Measurements from ENCODE around the gene MMP24. TPM values are rescaled to one million over a fixed set of nuclear protein-coding genes. Genes with fewer than 3 reads are reported as not detected.
"Not testable (repeated sequence)": the region's sequence is repeated elsewhere in the genome, so short reads cannot be mapped to it uniquely, and the experiment has no call there.

The MMP24 gene
- total RNA-seq, 1 donor from 2014 or later = 1.9 TPM

GRCh38 chr20:35260426-35260825, 33.9 kb downstream of the MMP24 start:
- Mint-ChIP-seq H3K4me1 (peaks cover 28% of the 10 kb centered on the region), H3K9me3 (no peaks in the 10 kb centered on the region), H3K36me3 (no peaks in the 10 kb centered on the region), H3K27ac (no peak overlapping the region), H3K4me3 (no peak overlapping the region), H3K27me3 (ENCODE audit: insufficient read depth, low read depth) (peaks cover 5% of the 10 kb centered on the region)
- peaks cover 48% of the 10 kb centered on the region for H3K4me1 ChIP-seq
- no peaks in the 10 kb centered on the region for H3K79me2 ChIP-seq (ENCODE audit: low read depth)
- no peaks in the 10 kb centered on the region for H3K27me3 ChIP-seq
- H3K9ac ChIP-seq = no peak overlapping the region
- TF ChIP-seq EZH2phosphoT487 (IDR thresholded peaks at IDR 0.05) (no peak), CTCF (IDR thresholded peaks at IDR 0.05) (no peak), EZH2 (IDR thresholded peaks at IDR 0.05) (no peak)
- H2AFZ ChIP-seq (replicated peaks) = no peak overlapping the region
- H4K20me1 ChIP-seq (ENCODE audit: low read depth) = no peaks in the 10 kb centered on the region
- peaks cover 49% of the 10 kb centered on the region for H3F3A ChIP-seq (ENCODE audit: low read depth)
- peak overlapping the region; percentile 6 for H3K4me2 ChIP-seq
- no peak overlapping the region for H3K4me3 ChIP-seq
- H3K27ac ChIP-seq = no peak overlapping the region
- H3K9me3 ChIP-seq (ENCODE audit: low read depth) = no peaks in the 10 kb centered on the region
- DNase-seq (ENCODE audit: low spot score) = no peak
- H3K36me3 ChIP-seq = no peaks in the 10 kb centered on the region

- Histone ChIP-seq H3K27ac (peak overlapping the region; percentile 88), H3K4me1 (peaks cover 48% of the 10 kb centered on the region), H3K4me3 (peak overlapping the region; percentile 34), H3F3A (ENCODE audit: low read depth) (peaks cover 49% of the 10 kb centered on the region), H3K4me2 (peak overlapping the region; percentile 73)
- Mint-ChIP-seq H3K4me1 (peaks cover 28% of the 10 kb centered on the region), H3K4me3 (peak overlapping the region; percentile 72), H3K27ac (peak overlapping the region; percentile 90)
- H3K36me3 ChIP-seq; H2AFZ ChIP-seq (replicated peaks); H3K27me3 ChIP-seq; H4K20me1 ChIP-seq (ENCODE audit: low read depth); H3K36me3 Mint-ChIP-seq; H3K79me2 ChIP-seq (ENCODE audit: low read depth); H3K27me3 Mint-ChIP-seq (ENCODE audit: insufficient read depth, low read depth); H3K9me3 Mint-ChIP-seq; DNase-seq (ENCODE audit: low spot score); H3K9ac ChIP-seq; H3K9me3 ChIP-seq (ENCODE audit: low read depth): not testable (repeated sequence)
These were observed 35.8 kb downstream of the MMP24 start for GRCh38 chr20:35262321-35262720.

- Histone ChIP-seq H3F3A (ENCODE audit: low read depth) (peaks cover 49% of the 10 kb centered on the region), H3K4me2 (peak overlapping the region; percentile 73), H3K4me1 (peaks cover 48% of the 10 kb centered on the region), H3K4me3 (peak overlapping the region; percentile 26), H3K27ac (peak overlapping the region; percentile 98)
- TF ChIP-seq EZH2phosphoT487 (IDR thresholded peaks at IDR 0.05) (peak; percentile 90), CTCF (IDR thresholded peaks at IDR 0.05) (peak; percentile 30)
- DNase-seq (ENCODE audit: low spot score) = peak; percentile 94
- H3K9ac ChIP-seq; H3K79me2 ChIP-seq (ENCODE audit: low read depth); H2AFZ ChIP-seq (replicated peaks); H3K36me3 ChIP-seq; H3K27me3 Mint-ChIP-seq (ENCODE audit: insufficient read depth, low read depth); H3K9me3 ChIP-seq (ENCODE audit: low read depth); H3K9me3 Mint-ChIP-seq; H3K36me3 Mint-ChIP-seq; H4K20me1 ChIP-seq (ENCODE audit: low read depth); H3K27me3 ChIP-seq: not testable (repeated sequence)
- Mint-ChIP-seq H3K4me3 (peak overlapping the region; percentile 25), H3K27ac (peak overlapping the region; percentile 97), H3K4me1 (peaks cover 28% of the 10 kb centered on the region)
These were observed 36.4 kb downstream of the MMP24 start for GRCh38 chr20:35262731-35263531.

All from neural progenitor cell (in vitro differentiated cells).